ENCODE results near the gene MRTFB. TPM values are rescaled to one million over a fixed set of nuclear protein-coding genes. Genes with fewer than 3 reads are reported as not detected.

Gene MRTFB
- total and polyA plus RNA-seq, 2 of the 13 experiments (the other 11 are each of a cell fraction or from before 2014, with no cell fraction given): 11.4 to 14.0 TPM

DNA sequence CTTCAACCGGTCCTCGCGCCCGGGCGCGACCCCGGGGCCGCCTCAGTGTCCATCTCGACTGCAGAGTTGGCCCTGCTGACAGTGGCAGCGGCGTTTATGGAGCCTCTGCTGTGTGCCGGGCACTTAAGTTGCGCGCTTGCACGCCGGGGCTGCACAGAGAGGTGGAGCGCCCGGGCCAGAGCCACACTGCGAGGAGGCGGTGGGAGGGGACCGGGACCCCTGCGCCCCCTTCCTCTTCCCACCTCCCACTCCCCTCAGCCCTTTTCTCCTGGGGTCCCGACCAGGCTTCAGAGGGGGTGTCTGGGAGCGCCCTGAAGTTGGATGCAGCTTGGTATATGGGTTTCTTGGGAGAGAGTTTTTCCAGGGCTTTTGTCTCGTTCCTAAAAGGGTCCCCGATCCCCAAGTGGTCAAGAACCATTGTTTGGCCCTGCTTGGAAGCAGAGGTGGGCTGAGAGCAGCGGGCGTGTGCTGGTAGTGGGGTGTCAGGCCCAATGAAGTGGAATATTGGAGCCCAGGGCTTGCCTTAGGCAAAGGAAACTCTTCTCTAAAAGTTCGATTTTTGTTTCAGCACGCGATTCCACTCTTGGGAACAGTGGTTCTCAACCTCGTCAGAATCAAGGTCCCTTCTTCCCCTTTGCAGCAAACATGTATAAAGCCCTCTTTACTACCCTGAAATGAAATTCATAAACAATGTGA, 605 bp downstream of the MRTFB start (continued):
- TF ChIP-seq DMAP1 (CRISPR knock-in tag; IDR thresholded peaks at IDR 0.05) (no peak), MTF1 (CRISPR knock-in tag; IDR thresholded peaks at IDR 0.05) (no peak; the same call in 1 of the 2 replicates), RFX3 (CRISPR knock-in tag; IDR thresholded peaks at IDR 0.05) (0 out of 2 replicates have a peak, but pooled peaks have one; percentile 8), ZBTB42 (CRISPR knock-in tag; IDR thresholded peaks at IDR 0.05) (0 out of 2 replicates have a peak, but pooled peaks have one; percentile 54), CCAR2 (optimal IDR thresholded peaks at IDR 0.05; ENCODE audit: low read depth, low read length) (no peak), ZBTB7A (CRISPR knock-in tag; IDR thresholded peaks at IDR 0.05) (peak; percentile 72), POLR2G (IDR thresholded peaks at IDR 0.05; ENCODE audit: low read depth, low read length) (no peak), JUND (CRISPR knock-in tag; IDR thresholded peaks at IDR 0.05) (no peak), RFXANK (CRISPR knock-in tag; IDR thresholded peaks at IDR 0.05) (no peak), SUZ12 (IDR thresholded peaks at IDR 0.05; ENCODE audit: low read depth, low read length) (no peak), REL (CRISPR knock-in tag; conservative IDR thresholded peaks at IDR 0.05) (no peak), HDAC1 (CRISPR knock-in tag; IDR thresholded peaks at IDR 0.05) (no peak; the same call in 1 of the 2 replicates), KDM3A (CRISPR knock-in tag; IDR thresholded peaks at IDR 0.05; ENCODE audit: low read depth) (no peak), ZNF30 (CRISPR knock-in tag; IDR thresholded peaks at IDR 0.05) (no peak), ZBTB38 (CRISPR knock-in tag; IDR thresholded peaks at IDR 0.05) (no peak), GLI4 (CRISPR knock-in tag; IDR thresholded peaks at IDR 0.05; ENCODE audit: borderline replicate concordance) (no peak), ZNF530 (CRISPR knock-in tag; IDR thresholded peaks at IDR 0.05; ENCODE audit: low read depth) (no peak), SATB2 (CRISPR knock-in tag; IDR thresholded peaks at IDR 0.05) (no peak), YEATS2 (CRISPR knock-in tag; IDR thresholded peaks at IDR 0.05; ENCODE audit: borderline replicate concordance) (no peak), NCOA2 (CRISPR knock-in tag; IDR thresholded peaks at IDR 0.05) (no peak; the same call in 1 of the 2 replicates)
- TF ChIP-seq, protein P1, sequence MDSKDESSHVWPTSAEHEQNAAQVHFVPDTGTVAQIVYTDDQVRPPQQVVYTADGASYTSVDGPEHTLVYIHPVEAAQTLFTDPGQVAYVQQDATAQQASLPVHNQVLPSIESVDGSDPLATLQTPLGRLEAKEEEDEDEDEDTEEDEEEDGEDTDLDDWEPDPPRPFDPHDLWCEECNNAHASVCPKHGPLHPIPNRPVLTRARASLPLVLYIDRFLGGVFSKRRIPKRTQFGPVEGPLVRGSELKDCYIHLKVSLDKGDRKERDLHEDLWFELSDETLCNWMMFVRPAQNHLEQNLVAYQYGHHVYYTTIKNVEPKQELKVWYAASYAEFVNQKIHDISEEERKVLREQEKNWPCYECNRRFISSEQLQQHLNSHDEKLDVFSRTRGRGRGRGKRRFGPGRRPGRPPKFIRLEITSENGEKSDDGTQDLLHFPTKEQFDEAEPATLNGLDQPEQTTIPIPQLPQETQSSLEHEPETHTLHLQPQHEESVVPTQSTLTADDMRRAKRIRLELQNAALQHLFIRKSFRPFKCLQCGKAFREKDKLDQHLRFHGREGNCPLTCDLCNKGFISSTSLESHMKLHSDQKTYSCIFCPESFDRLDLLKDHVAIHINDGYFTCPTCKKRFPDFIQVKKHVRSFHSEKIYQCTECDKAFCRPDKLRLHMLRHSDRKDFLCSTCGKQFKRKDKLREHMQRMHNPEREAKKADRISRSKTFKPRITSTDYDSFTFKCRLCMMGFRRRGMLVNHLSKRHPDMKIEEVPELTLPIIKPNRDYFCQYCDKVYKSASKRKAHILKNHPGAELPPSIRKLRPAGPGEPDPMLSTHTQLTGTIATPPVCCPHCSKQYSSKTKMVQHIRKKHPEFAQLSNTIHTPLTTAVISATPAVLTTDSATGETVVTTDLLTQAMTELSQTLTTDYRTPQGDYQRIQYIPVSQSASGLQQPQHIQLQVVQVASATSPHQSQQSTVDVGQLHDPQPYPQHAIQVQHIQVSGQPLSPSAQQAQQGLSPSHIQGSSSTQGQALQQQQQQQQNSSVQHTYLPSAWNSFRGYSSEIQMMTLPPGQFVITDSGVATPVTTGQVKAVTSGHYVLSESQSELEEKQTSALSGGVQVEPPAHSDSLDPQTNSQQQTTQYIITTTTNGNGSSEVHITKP (CRISPR knock-in tag; IDR thresholded peaks at IDR 0.05; ENCODE audit: low read depth): no peak
- TF ChIP-seq, protein P2, sequence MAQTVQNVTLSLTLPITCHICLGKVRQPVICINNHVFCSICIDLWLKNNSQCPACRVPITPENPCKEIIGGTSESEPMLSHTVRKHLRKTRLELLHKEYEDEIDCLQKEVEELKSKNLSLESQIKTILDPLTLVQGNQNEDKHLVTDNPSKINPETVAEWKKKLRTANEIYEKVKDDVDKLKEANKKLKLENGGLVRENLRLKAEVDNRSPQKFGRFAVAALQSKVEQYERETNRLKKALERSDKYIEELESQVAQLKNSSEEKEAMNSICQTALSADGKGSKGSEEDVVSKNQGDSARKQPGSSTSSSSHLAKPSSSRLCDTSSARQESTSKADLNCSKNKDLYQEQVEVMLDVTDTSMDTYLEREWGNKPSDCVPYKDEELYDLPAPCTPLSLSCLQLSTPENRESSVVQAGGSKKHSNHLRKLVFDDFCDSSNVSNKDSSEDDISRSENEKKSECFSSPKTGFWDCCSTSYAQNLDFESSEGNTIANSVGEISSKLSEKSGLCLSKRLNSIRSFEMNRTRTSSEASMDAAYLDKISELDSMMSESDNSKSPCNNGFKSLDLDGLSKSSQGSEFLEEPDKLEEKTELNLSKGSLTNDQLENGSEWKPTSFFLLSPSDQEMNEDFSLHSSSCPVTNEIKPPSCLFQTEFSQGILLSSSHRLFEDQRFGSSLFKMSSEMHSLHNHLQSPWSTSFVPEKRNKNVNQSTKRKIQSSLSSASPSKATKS (CRISPR knock-in tag; IDR thresholded peaks at IDR 0.05): no peak
- TF ChIP-seq, protein P3, sequence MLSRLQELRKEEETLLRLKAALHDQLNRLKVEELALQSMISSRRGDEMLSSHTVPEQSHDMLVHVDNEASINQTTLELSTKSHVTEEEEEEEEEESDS (CRISPR knock-in tag; IDR thresholded peaks at IDR 0.05; ENCODE audit: borderline replicate concordance): no peak
- TF ChIP-seq, protein P4, sequence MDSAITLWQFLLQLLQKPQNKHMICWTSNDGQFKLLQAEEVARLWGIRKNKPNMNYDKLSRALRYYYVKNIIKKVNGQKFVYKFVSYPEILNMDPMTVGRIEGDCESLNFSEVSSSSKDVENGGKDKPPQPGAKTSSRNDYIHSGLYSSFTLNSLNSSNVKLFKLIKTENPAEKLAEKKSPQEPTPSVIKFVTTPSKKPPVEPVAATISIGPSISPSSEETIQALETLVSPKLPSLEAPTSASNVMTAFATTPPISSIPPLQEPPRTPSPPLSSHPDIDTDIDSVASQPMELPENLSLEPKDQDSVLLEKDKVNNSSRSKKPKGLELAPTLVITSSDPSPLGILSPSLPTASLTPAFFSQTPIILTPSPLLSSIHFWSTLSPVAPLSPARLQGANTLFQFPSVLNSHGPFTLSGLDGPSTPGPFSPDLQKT (CRISPR knock-in tag; IDR thresholded peaks at IDR 0.05; ENCODE audit: borderline replicate concordance): no peak

Measured in HepG2 (cell line).